ENCODE data around the gene CDH9. TPM values are rescaled to one million over a fixed set of nuclear protein-coding genes. Genes with fewer than 3 reads are reported as not detected.
A peak's percentile ranks its signal among the peaks of the same experiment; 100 is the strongest.

Gene CDH9
- polyA plus RNA-seq, 10 donors = 0.11 to 0.22 TPM; not detected in 8

DNA sequence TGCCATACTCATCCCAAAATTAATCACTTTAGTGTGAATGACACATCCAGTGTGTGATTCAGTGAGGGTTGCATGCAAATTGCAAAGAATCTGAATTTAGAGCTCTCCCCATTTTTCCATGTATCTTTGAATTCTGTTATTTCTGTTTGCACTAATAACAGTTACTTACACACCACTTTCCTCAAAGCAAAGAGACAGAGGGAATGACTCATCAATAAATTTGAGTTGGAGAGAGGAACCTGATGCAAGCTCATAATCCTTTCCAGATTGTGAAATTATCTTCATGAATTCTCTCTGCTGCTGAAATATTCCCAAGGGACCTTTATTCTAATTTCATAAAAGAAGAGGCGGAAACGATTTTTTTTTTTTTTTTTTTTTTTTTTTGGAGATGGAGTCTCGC lies 204.8 kb downstream of the CDH9 start:
- peak in 1 of 3 donors; percentile 7 for DNase-seq
